HG03196 (cell line): ENCODE results near the gene POLRMT.

Source experiments
- ATAC-seq: cut with Tn5 transposase; IDR thresholded peaks from one replicate; pipeline ENCODE4 v1.9.1; 2021; ENCODE audit not compliant: unreplicated experiment

POLRMT gene

DNA sequence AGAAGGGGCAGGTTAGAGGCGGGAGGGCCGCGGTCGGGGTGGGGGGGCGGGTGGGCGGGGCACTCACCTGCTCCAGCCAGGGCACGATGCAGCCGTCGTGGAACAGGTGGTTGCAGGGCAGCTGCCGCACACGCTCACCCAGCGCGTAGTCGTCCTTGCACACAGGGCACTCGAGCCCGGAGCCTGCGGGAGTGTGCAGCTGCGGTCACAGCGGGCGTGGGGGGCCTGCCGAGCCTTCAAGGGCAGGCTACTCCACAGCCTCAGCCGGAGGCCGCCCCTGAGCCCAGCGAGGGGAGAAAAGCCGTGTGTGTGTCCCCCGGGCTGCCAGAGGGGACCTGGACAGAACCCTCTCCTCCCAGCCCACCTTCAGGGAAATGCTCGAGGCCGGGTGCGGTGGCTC is 15.0 kb upstream of the POLRMT start:
- ATAC-seq, result no peak

DNA sequence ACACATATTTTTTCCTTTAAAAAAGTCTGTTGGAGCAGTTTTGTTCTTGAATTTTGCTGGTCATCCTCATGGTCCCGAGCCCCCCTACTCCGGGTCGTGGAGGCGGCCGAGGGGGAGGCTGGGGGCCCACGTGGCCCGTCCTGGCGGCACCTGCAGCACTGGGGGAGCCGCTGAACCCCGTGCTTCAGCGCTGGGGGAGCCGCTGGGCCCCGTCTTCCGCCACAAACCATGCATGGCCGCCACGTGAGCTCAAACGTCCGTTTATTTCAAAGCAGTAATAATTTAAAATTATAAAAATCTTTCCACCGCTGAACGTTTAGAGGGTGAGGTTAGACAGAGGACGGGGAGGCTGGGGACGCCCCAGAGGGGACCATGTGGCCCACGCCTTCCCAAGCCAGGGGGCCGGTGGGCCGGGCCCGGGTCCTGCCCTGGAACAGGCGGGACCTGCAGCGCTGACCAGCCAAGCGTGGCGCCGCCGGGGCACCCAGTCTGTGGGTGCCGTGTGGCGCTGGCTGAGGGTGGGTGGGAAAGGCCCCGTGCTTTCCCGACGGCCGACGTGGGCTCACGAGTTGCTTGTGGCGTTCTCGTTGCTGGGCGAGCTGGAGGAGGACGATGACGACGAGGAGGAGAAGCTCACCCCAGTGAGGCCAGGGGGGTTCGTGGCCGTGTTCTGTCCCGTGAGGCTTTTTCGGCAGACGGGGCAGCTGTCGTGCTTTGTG is 14.4 kb upstream of the POLRMT start:
- no peak for ATAC-seq

DNA sequence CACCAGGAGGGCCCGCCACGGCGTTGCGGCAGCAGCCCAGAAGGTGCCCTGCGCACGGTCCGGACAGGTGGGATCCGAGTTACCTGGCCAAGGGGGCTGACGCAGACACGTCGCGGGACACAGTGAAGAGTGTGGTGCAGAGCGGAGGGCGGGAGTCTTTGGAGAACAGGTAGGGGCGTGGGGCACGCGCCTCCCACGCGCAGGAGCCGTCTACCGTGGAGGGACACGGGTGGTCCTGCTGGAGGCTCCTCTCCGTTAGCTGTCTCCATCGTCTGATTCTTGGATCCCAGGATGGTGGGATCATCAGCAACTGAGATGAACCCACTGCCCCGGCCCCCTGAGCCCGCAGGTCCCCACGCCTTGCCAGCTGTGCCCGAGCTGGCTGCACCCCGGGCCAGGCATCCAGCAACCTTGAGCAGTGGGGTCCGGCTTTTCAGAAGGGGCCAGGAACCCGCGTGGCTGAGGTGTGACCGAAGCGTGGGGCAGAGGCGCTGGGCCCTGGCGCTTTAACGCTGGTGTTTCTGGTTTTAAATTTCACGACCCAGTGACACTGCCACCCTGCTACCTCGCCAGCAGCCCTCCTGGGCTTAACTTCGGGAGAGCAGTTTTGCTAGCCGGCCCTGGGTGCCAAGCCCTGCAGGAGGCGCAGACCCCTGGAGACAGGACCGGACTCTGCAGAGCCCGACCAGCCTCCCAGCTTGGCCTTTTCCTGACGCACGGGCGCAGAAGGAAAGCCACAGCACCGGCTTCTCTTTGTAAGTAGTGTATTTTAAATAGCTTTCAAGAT is 13.6 kb upstream of the POLRMT start:
- no peak for ATAC-seq

DNA sequence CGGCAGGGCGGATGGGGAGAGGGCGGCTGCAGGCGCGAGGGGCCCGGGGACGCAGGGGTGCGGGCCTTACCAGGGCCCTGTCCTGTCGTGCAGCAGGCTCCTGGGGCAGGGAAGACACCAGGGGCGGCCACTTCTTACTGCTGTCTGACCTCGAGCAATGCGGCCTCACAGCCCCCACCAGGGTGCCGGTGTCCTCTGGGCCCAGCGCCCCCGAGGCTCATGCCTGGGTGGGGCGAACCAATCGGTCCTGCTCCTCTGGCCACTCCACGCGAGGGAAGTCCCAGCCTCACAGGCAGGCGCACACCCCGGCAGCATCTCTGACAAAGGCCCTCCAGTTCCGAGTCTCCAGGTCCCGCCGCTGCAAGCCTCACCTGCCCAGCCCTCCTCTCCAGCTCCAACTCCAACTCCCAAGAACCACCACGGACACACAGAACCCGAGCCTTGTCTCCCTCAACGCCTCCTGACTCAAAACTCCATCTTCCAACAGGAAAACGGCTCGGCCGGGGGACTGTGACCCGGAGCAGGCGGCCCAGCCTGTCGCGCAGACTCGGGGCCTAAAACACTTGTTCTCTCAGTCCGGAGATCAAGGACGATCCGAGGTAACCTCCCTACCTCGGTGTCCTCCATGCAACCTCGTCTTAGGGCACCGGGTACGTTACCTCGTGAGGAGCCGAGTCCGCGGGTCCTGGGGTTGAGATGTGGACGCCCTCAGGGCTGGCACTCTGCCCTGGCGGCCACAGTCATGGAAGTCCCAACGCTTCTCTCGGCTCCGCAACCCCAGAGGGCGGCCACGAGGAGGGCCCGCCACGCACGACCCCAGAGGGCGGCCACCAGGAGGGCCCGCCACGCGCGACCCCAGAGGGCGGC is 12.8 kb upstream of the POLRMT start:
- ATAC-seq, result no peak

DNA sequence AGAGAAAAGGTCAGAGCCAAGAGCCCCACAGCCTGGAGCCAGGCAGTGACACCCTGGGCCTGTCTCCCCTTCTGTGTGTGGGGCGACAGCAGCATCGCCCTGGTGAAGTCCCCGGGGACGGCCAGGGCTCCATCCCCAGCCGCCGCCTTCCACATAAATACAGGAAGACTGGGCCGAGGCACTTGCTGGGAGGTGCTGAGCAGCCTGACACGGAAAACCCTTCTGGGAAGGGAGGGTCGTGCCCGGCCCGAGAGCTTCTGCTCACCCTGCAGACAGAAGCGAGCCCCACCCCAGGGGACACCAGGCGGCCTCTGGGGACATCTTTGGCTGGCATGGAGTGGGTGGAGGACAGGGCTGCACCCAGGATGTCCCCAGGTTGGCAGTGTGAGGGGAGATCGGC is 11.5 kb upstream of the POLRMT start:
- no peak for ATAC-seq

DNA sequence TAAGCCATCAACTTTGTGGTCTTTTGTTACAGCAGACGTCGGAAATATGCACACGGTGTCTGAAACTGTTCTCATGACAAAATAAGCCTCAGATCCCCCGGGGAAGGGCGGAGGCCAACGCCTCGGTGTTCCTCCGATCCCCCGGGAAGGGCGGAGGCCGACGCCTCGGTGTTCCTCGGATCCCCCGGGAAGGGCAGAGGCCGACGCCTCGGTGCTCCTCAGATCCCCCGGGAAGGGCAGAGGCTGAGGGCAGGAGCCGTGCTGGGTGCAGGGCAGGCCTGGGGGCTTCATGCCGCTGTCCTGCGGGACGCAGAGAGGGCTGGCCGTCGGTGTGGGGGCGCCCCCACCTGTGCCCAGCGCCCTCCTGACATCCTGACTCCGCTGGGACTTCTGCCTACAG is 11.0 kb upstream of the POLRMT start:
- ATAC-seq, result no peak

DNA sequence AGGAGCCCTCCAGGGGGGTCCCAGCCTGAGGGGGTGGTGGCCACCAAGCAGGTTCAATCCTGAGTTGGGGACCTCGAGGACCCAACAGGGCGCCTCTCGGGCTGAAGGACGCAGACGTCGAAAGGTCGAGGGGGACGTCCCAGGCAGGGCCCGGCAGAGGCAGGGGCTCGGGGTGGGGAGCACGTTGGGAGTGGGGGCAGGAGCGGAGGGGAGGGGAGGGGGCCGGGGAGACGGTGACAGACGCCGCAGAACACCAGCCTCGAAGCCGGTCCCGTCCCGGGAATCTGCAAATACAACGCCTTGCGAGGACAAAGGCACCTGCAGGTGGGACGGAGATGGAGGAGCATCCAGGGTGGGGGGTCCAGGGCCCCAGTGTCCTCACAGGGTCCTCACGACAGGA is 10.4 kb upstream of the POLRMT start:
- ATAC-seq, result no peak

DNA sequence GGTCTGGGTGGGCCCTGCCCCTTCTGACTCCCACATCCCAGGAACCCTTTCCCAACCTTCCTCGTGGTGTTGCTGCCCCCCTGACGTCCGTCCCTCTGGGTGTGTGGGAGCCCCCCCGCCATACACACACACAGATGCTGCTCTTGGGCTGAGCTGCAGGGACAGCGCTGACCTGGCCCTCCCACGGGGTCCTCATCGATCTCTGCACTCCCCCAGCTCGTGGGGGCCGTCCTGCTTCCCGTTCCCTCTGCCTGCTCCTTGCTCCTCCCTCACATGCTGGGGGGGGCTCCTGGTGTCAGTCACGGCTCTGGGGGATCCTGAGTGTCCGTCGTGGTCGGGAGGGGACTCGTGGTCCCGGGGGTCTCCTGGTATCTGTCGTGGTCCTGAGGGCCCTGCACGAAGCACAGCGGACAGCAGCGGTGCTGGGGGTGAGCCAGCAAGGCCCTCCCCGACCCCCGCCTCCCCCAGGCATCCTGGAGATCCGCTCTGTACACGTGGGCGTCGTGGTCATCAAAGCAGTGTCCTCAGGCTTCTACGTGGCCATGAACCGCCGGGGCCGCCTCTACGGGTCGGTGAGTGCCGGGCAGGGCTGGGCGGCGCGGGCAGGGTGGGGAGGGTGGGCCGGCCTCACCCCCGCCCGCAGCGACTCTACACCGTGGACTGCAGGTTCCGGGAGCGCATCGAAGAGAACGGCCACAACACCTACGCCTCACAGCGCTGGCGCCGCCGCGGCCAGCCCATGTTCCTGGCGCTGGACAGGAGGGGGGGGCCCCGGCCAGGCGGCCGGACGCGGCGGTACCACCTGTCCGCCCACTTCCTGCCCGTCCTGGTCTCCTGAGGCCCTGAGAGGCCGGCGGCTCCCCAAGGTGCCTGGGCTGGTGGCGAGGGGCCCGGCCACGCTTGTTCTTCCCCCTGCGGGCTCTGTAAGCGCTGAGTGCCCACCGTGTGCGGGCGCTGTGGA is 9.7 kb upstream of the POLRMT start:
- ATAC-seq, result no peak

DNA sequence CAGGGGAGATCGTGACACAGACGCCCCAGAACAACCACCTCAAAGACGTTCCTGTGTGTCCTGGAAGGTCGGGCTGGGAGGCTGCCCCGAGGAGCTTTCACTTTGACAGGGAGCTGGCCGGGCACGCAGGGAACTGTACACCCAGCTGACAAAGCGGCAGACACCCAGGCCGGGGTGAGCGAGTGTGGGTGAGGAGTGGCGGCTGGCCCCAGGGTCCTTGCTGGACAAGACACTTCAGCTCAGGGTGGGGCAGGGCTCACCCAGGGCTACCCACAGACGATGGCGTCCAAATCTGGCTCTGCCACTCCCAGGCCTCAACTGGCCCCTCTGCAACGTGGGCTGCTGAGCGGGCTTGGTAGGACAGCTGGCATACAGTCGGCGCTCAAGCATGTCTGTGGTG is 8.4 kb upstream of the POLRMT start:
- no peak for ATAC-seq

DNA sequence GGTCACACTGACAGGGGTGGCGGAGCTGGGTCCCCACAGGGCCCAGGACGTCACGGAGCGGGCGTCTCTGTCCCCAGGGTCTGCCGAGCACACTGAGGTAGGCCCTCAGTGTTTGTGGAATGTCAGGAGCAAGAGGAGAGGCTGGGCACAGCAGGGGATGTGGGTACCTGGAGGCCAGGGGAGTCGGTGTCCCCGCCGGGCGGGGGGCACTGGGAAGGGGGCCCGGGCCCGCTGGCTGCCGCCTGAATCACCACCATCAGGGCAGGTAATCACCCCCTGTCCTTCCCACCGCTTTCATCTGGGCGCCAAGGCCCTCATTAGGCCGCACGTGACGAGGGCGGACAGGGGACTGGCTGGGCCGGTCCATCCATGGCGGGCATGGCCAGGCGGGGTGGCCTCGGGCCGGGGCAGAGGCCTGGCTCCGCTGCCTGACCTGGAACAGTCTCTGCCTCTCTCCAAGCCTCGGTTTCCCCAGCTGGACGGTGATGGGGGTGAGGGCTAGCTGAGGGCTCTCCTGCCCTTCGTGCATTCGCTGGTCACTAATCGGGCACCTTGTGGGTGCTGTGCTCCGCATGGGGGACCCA is 7.4 kb upstream of the POLRMT start:
- no peak for ATAC-seq

DNA sequence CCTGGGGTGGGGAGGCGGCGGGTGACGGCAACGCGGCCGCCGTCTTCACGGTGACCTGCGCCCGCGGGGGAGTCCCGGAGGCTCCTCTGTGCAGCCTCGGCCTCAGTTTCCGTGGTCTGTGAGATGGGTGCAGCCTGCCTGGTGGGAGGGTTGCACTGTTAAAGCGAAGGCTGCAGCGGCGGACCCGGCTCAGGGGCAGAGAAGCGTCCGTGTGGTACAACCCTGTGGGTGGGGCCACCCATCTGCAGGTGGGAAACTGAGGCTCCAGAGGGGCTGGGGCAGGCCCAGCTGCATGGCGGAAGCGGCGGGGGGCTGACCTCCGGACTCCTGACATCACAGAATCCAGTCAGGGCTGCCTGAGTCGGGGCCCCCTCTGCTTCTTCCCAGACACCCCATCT is 6.8 kb upstream of the POLRMT start:
- no peak for ATAC-seq

DNA sequence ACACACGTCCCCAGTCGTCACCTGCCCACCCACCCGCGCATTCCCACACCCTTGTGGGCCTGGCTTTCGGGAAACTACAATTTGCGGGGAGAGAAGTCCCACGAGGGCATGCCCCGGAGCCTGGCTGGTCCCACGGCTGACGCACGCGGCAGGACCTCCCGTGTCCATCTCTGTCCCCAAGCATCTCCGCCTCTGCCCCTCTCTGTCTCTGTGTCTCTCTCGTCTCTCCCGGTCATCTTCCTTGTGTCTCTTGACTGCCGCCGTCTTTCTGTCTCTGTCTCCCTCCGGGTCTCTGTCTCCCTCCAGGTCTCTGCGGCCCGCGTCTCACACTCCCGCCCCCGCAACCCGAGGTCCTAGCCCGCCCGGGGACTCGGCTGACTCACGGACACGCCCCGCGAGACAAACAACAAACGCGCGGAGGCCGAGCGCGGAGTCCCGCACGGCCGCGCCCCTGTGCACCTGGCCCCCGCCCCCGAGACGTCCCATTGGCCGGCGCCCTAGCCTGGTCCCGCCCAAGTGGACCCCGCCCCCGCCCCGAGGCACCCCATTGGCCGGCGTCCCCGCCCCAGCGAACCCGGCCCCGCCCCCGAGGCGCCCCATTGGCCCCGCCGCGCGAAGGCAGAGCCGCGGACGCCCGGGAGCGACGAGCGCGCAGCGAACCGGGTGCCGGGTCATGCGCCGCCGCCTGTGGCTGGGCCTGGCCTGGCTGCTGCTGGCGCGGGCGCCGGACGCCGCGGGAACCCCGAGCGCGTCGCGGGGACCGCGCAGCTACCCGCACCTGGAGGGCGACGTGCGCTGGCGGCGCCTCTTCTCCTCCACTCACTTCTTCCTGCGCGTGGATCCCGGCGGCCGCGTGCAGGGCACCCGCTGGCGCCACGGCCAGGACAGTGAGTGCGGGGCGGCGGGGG is 6.2 kb upstream of the POLRMT start, which contains the start of gene FGF22:
TSS of gene FGF22 (plus strand) at position 627 of the 908 bp plus-strand sequence. CDS start at position 674, 47 bp downstream.
- ATAC-seq, result peak; percentile 38

DNA sequence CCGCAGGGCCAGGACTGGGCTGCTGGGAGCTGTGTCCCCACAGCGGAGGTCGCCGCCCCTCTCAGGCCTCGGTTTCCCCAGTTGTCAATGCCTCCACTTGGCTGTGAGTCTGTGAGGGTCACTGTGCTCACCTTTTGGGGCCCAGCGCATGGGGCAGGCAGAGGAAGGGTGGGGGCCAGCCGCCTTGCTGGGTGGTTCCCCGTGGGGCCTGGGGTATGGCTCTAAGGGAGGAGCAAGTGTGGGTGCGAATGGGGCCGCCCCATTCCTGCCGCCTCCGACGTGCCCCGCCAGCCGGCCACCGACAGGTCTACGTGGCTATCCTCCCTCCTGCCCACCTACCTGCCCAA is 5.5 kb upstream of the POLRMT start:
- no peak for ATAC-seq

DNA sequence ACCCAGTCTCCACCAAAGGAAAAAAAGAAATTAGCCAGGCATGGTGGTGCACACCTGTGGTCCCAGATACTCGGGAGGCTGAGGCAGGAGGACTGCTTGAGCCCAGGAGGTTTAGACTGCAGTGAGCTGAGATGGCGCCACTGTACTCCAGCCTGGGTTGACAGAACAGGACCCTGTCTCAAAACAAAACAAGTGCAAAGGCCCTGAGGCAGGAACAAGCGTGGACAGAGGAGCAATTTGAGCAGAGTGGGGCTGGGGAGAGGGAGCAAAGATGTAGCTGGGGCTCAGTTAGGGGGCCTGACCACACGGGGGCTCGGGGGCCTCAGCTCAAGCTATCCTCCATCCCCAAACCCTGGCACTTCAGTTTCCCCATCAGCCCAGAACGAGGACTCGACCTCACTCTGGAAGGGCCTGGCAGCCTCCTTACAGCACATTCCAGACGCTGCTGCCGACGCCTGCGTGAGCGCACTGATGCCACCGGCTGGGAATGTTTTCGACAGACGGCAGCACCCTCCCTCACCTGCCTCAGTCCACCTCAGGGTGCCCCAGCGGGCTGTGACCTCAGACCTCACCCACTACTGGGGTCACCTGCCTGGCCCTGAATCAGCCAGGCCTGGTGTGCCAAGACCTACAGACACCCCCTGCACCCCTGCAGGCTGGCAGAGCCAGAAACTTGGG is 1.8 kb upstream of the POLRMT start:
- ATAC-seq, result no peak

DNA sequence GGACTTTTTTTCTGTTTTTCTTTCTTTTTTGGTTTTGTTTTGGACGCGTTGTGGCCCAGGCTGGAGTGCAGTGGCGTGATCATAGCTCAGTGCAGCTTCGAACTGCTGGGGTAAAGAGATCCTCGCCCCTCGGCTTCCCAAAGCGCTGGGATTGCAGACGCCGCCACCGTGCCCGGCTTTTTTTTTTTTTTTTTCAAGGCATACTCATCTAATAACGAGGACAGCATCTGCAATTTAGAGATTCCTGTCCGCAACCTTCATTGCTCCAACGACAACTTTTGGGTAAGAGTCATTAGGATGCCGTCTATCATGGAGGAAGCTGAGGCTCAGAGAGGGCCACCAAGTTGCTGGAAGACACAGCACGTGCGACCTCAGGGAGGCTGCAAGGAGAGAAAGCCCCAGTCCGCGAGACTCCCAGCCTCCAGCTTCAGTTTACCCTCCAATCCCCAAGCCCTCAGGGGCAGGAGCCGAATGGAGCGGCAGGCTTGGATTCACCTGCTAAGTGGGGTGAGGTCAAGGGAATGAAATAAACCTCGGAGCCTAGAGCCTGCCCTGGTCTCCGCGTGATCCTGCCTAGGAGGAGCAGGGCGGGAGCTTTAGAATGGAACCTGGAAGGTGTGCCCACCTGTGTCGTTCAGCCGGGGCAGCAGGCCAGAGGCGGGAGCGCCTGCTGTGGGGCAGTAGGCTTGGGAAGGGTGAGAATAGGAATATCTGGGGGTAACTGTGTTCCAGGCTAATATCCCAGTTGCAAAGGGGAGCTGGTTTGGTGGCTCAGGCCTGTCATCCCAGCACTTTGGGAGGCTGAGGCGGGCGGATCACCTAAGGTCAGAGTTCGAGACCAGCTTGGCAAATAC is 676 bp upstream of the POLRMT start:
- ATAC-seq, result no peak

DNA sequence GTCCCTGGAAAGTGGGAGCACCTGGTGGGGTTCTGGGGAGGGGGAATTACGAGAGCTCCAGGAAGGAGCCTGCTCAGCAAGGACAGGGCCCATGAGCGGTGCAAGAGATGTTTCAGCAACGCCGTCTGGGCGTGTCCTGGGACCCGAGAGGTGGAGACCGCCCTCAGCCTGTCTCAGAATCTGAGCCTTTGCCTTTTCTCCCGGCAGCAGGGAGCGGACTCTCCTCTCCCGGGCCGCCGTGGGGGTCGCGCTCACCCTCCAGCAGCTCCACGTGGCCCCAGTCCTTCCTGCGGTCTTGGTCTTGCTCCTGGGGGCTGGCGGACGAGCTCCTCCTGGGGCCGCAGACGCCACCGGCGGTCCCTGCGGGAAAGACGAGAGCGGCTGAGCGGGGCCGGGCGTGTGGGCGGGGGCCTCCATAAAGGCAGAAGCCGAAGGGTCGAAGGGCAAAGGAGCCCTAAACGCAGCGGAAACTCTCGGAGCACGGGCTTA is 714 bp downstream of the POLRMT start:
- peak; percentile 18 for ATAC-seq

DNA sequence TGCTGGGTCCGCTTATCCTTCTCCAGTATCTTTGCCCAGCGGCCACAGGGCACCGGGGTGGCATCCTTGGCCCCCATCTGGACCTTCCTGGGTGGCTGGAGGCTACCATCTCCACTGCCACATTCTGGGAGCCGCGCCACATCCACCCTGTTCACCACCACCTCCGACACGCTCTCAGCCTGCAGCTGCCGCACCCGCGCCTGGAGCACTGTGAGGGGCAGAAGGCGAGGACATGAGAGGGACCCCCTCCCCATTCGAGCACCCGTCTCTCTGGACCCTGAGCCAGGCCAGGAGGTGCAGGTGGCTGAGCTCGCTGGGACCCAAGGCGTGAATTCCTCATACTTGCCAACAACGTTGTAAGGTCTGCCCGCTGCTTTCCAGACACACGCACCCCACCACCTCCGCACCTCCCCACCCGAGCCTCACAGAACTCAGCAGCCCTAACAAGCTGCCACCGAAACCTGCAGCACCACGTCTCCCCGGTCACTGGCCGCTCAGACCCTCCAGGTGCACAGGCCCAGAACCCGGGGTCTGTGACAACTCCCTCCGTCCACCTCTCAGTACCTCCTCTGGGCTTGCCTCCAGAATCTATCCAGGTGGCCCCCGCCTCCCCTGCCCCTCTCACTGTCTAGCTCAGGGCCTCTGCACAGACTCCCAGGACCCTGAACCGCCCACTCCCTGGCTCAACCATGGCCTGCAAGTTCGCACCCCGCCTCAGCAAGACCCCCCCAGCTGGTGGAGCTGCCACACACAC is 3.2 kb downstream of the POLRMT start:
- no peak for ATAC-seq
